Kidney (tissue), 14 donors: ENCODE measurements around the gene SPTLC1. TPM values are rescaled to one million over a fixed set of nuclear protein-coding genes. Genes with fewer than 3 reads are reported as not detected.
"Not testable (repeated sequence)": the region's sequence is repeated elsewhere in the genome, so short reads cannot be mapped to it uniquely, and the experiment has no call there.

ENCODE experiments used
- DNase-seq, 5 donors: peaks; one replicate each; pipeline ENCODE4 v3.0.0-alpha.2; 2013 to 2020
- FAIRE-seq: peaks from 2 replicates; lab custom pipeline; 2012; peaks lifted over from hg19 to GRCh38; lab: Jason Lieb, UNC
- H3K27ac ChIP-seq, 2 donors: one replicate each; pipeline ENCODE4 v1.7.0; 2013; ENCODE audit warnings: low read depth in 2 of 2, low read length in 2 of 2, inconsistent platforms in 1 of 2
- H3K27me3 ChIP-seq: one replicate; pipeline ENCODE4 v1.7.1; 2013; ENCODE audit warnings: low read length, inconsistent platforms; ENCODE audit not compliant: control insufficient read depth, insufficient read depth
- H3K36me3 ChIP-seq, 3 donors: one replicate each; pipeline versions ENCODE4 v1.7.0 to v1.7.1; 2013; ENCODE audit warnings: low read length in 3 of 3, control low read depth in 1 of 3, inconsistent platforms in 1 of 3; ENCODE audit not compliant: insufficient read depth in 3 of 3, control insufficient read depth in 2 of 3
- H3K4me1 ChIP-seq, 3 donors: one replicate each; pipeline versions ENCODE4 v1.7.0 to v1.7.1; 2013; ENCODE audit warnings: low read length in 3 of 3, inconsistent platforms in 1 of 3, low read depth in 1 of 3; ENCODE audit not compliant: control insufficient read depth in 2 of 3, insufficient read depth in 2 of 3
- H3K4me3 ChIP-seq, 3 donors: one replicate each; pipeline versions ENCODE4 v1.7.0 to v1.8.1; 2013; ENCODE audit warnings: low read length in 3 of 3, control low read depth in 1 of 3, inconsistent platforms in 1 of 3
- H3K9ac ChIP-seq, 3 donors: one replicate each; pipeline versions ENCODE4 v1.7.0 to v1.7.1; 2013; ENCODE audit warnings: low read length in 3 of 3, control low read depth in 1 of 3, inconsistent platforms in 1 of 3
- H3K9me3 ChIP-seq, 3 donors: one replicate each; pipeline versions ENCODE4 v1.7.0 to v1.7.1; 2013; ENCODE audit warnings: low read length in 3 of 3, control low read depth in 1 of 3, inconsistent platforms in 1 of 3; ENCODE audit not compliant: control insufficient read depth in 2 of 3, insufficient read depth in 1 of 3
- intact Hi-C: fragments of 100-400 bp; cut with DNase I; formaldehyde crosslinking; loops from one replicate; pipeline ENCODE4 v1.11.1; 2022
- polyA plus RNA-seq: library from polyadenylated mRNA; stranded (reverse); fragments of 350-450 nt; fragmentation: Illumina TruSeq; extraction: RNeasy Lipid Tissue Mini Kit (QIAGEN cat#74804); gene quantifications from one replicate; pipeline ENCODE4 v1.2.3, GENCODE V29; 2014; ENCODE audit warnings: low read depth, low replicate concordance; ENCODE audit not compliant: insufficient read depth
- total RNA-seq: library from RNA; stranded (reverse); fragmentation: NEBNext Ultra II Directional; extraction: Animal tissue kit (Norgen Biotek cat#: 25700); gene quantifications from one replicate; pipeline ENCODE4 v1.2.1, GENCODE V29; 2021
- TF ChIP-seq, protein P1 (sequence below): IDR thresholded peaks from 3 replicates; pipeline ENCODE4 v1.5.1; 2012; ENCODE audit warnings: mild to moderate bottlenecking, moderate library complexity, borderline replicate concordance; ENCODE audit not compliant: insufficient read depth; ENCODE audit errors: extremely low read depth
- donor health status: control.
- donor health status: control.
- donor health status: control.
- donor health status: control.
- donor health status: control.
- donor health status: DM: yes; HTN: yes; CAD: no.
- donor health status: Normal renal cell carcinoma (clear cell type).

The SPTLC1 gene
- total and polyA plus RNA-seq, 2 donors from 2014 or later = 29.4 to 72.2 TPM

DNA sequence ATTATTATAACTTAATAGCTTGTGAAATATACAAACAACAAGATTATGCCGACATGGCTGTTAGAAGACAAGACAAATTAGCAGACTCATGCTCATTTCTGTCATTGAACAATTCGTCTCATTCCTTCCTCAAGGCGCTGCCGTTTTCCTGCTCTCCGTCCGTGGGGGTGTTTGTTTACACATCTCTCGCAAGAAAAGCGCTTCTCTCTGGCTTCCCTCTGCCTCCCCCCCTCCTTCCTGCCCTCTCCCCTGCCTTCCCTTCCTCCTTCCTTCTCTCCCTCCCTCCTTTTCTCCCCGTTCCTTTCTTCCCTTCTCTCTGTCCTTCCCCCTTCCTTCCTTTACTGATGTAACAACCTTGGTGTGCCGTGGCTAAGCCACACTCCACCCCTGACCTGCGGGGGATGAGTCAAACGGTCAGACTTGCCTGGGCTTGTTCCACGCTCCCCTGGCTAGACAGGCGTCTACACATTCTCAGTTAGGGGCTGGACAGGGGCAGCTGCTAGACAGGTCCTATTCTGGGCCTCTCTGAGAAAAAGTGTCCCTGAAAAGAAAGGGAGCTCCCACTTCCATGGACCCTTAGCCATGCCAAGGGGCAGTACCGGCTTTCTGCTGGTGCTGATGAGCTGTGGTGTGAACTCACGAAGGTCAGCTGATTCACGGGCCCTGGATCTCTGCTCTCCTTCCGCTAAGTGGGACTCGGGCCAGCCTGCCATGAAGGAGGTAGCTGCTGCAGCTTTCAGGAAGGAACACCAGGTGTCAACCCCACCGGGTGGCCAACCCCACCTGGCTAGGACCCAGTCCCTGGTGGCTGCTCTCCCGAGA lies 32.0 kb upstream of the SPTLC1 start:
- TF ChIP-seq, protein P1, sequence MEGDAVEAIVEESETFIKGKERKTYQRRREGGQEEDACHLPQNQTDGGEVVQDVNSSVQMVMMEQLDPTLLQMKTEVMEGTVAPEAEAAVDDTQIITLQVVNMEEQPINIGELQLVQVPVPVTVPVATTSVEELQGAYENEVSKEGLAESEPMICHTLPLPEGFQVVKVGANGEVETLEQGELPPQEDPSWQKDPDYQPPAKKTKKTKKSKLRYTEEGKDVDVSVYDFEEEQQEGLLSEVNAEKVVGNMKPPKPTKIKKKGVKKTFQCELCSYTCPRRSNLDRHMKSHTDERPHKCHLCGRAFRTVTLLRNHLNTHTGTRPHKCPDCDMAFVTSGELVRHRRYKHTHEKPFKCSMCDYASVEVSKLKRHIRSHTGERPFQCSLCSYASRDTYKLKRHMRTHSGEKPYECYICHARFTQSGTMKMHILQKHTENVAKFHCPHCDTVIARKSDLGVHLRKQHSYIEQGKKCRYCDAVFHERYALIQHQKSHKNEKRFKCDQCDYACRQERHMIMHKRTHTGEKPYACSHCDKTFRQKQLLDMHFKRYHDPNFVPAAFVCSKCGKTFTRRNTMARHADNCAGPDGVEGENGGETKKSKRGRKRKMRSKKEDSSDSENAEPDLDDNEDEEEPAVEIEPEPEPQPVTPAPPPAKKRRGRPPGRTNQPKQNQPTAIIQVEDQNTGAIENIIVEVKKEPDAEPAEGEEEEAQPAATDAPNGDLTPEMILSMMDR = no peak
- Histone ChIP-seq H3K36me3 (no peaks in the 10 kb centered on the region), H3K4me3 (no peak overlapping the region), H3K27ac (peak overlapping the region in 1 of 2 donors; percentile 22), H3K9me3 (no peaks in the 10 kb centered on the region), H3K9ac (no peak overlapping the region), H3K27me3 (no peaks in the 10 kb centered on the region), H3K4me1 (peaks cover 0 to 3% (median 0%) of the 10 kb centered on the region in 3 donors)
- FAIRE-seq (no peak), DNase-seq (peak in 4 of 5 donors; percentile 60 to 82 (median 76))
- intact Hi-C loops = no loop called here

DNA sequence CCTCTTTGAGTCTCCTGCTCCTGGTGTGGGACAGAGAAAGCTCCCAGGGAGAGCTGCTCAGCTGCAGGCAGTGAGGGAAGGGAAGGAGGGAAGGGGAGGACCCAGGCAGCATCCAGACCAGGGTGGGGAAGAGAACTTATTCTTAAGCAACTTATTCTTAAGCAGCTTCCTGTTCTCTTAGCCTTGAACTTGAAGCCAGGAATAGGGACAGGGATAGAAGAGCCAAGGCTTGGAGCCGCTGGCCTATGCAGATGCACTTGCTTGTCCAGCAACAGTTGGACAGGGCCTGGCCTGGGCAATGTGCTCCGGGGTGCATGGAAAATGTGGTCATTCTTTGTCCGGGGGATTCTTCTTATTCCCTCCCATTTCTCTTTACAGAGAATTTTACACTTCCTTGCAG lies 31.4 kb upstream of the SPTLC1 start:
- no peak overlapping the region for H3K9ac ChIP-seq
- intact Hi-C loops = no loop called here
- no peaks in the 10 kb centered on the region for H3K27me3 ChIP-seq
- DNase-seq (peak in 1 of 5 donors; percentile 40), FAIRE-seq (no peak)
- no peaks in the 10 kb centered on the region for H3K36me3 ChIP-seq
- H3K4me1 ChIP-seq = peaks cover 0 to 3% (median 0%) of the 10 kb centered on the region in 3 donors
- TF ChIP-seq, protein P1 = no peak
- H3K27ac ChIP-seq = no peak overlapping the region
- no peaks in the 10 kb centered on the region for H3K9me3 ChIP-seq
- H3K4me3 ChIP-seq = no peak overlapping the region

DNA sequence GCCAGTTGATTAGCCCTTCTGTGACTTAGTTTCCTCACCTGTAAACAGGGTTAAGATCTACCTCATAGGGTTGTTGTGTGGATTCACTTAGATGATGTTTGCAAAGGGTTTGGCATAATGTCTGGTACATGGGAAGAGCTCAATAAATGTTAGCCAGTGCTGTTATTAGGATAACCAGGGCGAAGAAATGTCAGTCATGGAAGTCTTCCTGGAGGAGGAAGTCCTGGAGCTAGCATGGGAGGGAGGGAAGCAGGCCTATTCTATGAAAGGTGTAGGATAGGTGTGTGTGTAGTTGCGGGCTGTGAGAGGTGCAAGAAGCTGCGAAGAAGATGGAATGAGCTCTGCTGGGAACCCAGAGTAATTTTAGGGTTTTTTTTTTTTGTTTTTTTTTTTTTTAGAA lies 30.6 kb upstream of the SPTLC1 start:
- H3K27me3 ChIP-seq, H3K27ac ChIP-seq, intact Hi-C loops, H3K36me3 ChIP-seq, H3K9me3 ChIP-seq, H3K4me1 ChIP-seq, DNase-seq, H3K9ac ChIP-seq, FAIRE-seq, H3K4me3 ChIP-seq: not testable (repeated sequence)

DNA sequence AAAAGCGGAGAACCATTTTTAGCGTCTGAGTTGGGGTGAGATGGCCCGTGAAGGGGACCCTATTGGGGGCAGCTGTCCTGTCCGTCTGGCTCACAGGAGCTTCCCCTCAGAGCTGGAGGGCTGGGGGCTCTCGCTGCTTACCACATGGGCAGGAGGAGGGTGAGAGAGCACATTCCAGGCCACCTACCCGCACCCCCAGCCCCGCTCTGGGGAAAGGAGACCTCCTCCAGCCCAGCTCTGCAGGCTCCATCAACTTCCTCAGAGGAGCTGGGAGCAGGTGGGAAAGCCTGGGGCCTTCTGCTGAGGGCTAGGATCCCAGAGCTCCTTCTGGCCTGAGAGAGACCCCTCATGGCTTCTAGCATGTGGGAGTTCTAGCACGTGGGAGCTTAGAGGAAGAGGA lies 27.1 kb upstream of the SPTLC1 start:
- TF ChIP-seq, protein P1 = no peak
- no peak for FAIRE-seq
- DNase-seq = no peak
- Histone ChIP-seq H3K4me3 (no peak overlapping the region), H3K27ac (no peak overlapping the region), H3K9me3 (no peaks in the 10 kb centered on the region), H3K4me1 (peaks cover 0 to 17% (median 0%) of the 10 kb centered on the region in 3 donors), H3K27me3 (no peaks in the 10 kb centered on the region), H3K36me3 (no peaks in the 10 kb centered on the region), H3K9ac (no peak overlapping the region)
- intact Hi-C loops = no loop called here
